Ramos (cell line): ENCODE data around the gene RASEF.

Source experiments
- in situ Hi-C: fragments of 300-500 bp; cut with MboI; formaldehyde crosslinking; loops from one replicate; pipeline ENCODE4 v1.14.3; 2022; ENCODE audit warnings: low sequenced_read_pairs; ENCODE audit not compliant: unreplicated experiment

RASEF gene

DNA sequence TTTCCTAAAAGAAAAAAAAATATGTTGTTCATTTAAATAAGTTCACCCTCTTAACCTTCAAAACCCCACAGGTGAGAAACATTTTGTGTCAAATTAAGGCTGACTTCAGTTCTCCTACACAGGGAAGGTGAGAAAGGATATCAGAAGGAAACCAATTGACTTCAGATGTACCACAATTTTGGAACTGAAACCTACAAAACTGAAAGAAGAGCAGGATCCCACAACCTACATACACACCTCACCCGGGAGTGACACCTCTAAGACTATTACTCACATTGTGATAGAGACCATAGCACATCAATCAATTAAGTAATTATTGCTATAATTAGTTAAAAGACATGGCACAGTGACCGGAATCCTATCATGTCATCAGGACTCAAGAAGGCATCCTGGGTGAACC lies 47.0 kb downstream of the RASEF start:
- in situ Hi-C loops, result no loop called here

DNA sequence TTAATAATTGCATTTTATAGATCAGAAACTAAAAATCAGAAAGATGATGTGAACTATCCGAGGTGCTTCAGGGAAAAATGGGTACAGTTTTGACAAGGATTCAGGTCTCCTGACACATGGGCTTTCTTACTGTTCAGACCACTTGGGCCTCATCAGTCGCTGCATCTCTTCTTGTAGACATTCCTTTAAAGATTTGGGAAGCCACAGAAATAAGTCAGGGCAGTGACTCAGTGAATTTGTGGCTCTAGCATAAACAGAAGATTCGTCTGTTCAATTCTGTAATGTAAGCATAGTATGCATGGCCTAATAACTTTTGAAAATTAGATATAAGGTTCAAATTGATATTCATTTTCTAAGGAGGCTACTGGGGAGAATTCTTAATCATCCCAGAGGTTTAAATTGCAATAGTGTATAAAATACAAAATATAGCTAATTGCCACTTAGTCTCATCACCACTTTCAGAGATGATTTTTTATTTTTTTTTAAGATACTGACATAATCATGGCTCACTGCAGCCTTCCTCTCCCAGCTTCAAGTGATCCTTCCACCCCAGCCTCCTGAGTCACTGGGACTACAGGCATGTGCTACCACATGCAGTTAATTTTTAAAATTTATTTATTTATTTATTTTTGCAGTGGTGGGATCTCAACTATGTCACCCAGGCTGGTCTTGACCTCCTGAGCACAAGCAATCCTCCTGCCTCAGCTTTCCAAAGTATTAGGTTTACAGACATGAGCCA lies 48.9 kb downstream of the RASEF start:
- in situ Hi-C loops, result no loop called here

DNA sequence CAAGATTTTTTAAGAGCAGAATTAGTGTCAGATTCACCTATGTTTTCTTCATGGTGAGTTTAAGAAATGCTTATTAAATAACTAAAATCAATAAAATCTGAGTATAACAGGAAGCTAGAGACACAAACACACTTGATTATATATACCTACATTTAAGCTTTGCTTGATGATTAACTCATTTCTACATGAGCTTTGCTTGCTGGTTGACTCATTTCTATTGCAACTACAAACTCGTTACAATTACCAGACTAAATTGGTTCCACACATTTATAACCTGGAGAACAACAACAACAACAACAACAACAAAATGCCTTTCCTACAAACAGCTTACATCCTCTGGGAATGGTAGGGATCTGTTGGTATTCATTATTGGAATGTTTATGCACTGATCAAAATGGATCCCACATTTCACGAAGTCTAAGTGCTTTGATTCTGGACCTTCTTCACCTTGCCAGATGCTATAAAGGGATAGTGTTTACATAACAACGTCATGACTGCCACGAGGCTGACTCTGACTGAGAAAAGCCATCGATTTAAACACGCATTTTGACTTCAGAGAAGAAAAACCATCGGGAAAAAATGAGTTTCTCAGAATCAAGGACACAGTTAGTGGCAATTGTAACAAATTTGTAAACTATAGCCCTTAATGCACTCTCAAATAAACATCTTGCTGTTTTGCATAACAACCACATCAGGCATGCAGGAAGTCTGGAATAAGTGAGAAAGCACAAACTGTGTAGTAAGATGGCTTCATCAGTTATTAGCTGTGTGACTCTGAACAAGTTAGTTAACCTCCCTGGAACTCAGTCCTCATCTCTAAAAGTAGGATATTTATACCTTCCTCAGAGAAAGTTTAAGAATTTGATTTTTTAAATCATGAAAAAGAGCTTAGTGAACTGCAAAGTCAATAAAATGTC lies 49.8 kb downstream of the RASEF start:
- in situ Hi-C loops, result no loop called here

DNA sequence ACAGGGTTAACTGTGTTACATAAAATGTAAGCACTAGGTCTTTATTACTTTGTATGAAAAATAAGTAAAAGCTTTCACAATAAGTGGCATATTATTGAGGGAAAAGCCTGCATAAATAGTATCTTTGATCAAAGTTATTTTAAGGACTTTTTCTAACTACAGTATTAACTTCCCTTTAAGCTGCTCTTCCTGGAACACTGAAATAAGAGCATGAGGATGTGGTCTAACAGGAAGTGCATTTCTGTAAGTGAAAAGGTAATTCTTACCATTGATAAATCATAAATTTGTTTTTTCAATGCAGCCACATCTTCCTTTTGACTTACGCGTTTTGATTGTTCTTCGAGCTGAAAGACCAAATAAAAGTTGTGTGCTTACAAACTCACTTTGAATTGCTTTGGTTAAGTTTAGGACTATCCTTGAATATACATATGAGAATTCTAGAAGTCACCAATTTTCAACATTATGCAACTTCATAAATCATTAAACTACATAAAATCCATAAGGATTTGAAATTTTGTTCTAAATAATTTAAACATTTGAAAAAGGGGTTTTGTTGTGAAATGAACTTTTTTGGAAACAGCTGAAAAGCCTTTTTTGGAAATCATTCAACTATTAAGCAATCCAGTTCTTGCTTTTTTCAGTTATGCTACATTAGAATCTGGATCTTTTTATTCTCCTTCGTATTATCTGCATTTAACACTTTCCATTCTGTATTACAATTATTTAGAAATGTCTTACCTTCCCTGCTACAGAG lies 50.6 kb downstream of the RASEF start:
- in situ Hi-C loops, result no loop called here

DNA sequence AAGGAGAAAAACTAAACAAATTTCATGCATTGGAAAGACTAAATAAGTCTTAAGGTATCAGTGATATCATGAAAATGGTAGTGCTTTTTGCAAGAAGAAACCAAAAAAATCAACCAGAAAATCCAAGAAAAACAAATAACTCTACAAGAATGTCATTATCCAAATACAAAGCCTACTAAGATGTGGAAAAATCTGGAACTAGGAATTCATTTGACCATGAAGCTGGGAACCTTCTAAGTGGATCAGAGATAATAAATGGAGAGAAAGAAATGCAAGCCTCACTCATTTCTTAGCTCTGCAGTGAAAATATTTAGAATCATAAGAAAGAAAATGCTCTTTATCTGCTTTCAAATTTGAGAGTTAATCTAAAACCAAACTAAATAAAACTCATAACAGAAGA lies 51.3 kb downstream of the RASEF start:
- in situ Hi-C loops, result no loop called here

DNA sequence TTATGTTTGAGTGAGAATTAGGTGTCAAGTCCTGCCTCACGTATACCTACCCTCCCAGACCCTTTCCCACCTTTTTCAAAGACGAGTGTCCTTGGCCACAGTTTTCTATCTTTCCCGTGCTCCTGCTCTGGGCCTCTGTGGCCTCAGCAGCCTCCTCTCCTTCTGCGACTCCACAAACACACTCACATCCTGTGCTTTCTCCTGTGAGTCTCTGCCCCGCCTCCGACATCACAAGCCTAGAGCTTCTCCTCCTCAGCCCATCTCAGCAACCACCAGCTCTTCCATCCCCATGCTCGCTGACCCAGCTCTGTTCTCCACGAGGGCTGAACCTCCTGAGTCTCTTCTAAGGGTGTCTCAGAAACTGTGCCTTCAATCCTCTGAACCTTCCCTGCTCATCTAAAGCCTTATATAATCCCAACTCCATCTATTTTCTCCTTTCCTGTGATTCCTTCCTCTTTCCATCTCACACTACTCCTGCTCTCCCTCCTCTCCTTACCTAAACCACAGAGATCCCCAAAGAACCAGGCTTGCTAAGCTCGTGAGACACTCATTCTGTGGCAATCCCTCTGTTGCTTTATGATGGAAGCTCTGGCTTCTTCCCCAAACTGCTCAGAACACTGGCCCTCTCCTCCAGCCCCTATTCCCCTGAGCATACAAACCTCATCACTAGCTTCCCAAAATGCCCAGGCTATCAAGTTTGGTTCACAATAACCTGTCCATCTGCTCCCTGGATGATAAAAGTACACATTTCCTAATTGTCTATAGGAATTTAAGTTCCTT lies 55.2 kb downstream of the RASEF start:
- in situ Hi-C loops, result no loop called here

DNA sequence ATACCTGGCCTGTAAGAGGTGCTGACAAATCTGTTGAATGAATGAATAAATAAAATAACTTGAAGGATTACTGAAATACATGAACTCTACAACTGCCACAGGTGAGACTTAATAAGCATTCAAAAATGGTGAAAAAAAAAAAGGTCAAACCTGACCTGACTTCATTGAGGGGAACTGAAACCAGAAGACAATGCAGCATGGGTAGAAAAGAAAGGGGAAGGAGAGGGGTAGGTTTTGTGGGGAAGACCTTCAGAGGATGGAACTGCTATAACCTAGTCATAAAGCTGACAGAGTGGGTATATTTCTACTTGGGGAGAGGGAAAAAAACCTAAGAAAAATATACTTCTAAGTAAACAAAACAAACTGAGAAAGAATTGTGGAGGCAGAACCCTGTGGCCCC lies 56.6 kb downstream of the RASEF start:
- in situ Hi-C loops, result no loop called here

DNA sequence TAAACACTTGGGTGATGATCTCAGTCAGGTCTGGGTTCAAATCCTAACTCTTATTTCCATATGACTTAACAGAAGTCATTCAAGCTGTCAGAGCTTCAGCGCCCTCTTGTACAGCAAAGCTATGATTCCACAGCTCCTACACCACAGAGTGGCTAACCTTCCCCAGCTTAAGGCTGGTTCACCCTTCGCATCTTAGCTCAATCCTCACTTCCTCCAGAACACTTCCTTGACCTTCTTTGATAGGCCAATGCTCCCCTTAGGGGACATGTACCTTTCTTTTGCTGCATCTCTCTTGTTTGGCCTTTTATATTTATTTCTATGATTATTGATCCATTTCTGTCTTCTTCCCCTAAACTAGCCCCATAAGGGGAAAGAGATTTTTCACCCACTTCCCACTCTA lies 57.0 kb downstream of the RASEF start:
- in situ Hi-C loops, result no loop called here

DNA sequence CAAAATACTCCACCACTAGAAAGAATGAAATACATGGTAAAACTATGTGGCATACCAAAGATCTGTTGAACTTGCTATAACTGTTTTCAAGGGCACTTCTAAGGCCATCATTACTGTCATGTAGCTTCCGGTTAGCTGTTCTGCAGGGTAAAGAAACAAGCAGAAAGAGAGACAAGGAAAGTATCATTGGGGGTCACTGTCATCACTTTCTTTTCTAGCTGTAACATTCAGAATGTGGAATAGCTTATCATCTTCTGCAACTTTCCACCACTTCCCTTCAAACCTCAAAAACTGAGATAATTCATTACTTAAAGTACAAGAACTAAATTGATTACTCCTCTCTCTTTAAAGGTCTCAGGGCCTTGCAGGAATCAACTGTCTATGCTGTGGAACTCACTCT lies 57.6 kb downstream of the RASEF start:
- in situ Hi-C loops, result no loop called here

DNA sequence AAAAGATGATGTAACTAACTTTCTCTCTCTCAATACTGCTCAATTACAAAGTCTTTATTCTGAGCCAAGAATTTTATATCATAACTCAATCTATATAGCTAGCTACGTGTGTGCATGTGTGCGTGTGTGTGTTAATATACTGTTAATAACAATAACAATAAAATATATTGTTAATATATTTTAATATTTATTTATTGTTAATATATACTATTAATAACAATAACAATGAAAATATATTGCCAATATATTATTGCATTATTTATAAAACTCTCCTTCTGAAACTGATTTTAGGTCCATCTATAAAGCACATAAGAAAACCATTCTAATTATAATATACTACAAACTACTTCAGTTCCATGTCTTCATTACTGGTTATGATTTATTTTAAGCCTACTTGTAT lies 60.6 kb downstream of the RASEF start:
- in situ Hi-C loops, result no loop called here

DNA sequence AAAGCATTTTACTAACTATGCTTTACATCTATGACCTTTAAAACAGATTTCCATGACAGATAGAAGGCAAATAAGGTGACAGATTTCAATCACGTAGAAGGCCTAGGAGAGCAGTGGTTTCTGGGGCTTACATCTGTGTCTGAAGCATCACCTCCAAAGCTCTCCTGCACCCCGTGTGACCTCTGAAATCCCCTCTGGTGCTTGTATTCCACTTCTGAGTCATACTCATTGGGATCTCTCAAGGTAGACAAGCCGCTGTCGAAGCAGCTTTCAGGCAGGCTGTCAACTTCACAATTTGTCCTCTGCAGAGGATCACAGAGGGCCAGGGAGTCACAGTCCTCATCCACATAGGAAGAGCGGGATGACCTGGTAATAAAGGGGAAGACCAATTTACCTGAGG lies 62.2 kb downstream of the RASEF start:
- in situ Hi-C loops, result no loop called here

DNA sequence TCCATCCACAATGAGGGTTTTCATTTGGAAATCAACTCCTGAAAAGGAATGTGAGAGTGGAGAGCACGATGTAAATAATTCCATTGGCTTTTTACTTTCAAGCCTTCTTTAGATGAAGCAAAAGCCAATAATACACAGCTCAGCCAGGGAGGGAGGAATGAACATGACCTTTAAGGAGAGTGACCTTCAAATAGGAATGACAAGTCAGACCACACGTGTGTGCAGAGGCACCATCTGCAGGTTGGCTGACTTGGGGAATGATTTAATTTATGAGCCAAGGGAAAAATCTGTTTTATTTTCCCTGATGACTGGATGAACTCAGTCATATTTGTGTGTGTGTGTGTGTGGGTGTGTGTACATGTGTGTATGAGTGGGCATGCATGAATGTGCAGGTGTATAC lies 64.5 kb downstream of the RASEF start:
- in situ Hi-C loops, result no loop called here

DNA sequence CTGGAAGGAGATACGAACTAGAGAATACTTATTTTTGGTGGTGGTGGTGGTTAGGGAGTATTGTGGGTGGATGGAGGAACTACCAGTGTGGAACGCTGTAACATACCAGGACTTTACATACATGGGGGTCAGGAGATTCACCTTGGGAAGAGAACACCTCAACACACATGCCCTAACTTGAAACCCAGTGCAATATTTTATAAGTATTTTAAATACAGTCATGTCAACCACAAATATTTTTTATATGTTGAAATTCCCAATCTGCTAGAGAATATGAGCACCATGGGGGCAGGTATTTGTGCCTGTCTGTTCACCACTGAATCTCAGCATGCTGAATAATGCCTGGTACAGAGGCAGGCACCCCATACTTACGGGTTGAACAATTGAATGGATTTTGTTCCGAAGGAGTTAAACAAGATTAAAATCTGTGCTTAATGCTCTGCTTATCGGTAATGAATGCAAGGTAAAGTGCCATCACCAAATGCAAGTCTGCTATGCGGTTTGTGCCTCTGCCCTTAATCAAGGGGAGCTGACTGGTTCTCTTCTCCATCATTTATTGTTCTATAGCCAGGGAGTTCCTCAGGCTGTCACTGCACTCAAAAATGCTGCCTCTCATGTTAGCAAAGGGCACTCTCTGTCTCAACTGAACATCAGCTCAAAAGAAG lies 65.3 kb downstream of the RASEF start:
- in situ Hi-C loops, result no loop called here

DNA sequence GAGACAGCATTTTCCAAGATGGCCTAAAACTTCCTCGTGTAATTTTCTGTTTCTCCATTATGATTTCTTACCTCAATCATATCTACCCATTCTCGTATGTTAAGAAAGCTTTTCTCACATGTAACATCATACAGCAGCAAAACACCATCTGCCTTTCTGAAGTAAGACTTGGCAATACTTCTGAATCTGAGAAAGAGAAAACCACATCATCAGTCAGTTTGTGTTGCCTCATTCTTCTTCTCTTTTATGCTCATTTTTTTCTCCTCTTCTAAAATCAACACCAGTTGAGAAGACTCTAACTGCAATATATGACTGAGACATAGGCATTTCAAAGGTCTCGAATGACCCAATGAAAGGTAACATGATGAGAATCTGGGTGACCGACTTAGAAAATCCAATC lies 66.0 kb downstream of the RASEF start:
- in situ Hi-C loops, result no loop called here

DNA sequence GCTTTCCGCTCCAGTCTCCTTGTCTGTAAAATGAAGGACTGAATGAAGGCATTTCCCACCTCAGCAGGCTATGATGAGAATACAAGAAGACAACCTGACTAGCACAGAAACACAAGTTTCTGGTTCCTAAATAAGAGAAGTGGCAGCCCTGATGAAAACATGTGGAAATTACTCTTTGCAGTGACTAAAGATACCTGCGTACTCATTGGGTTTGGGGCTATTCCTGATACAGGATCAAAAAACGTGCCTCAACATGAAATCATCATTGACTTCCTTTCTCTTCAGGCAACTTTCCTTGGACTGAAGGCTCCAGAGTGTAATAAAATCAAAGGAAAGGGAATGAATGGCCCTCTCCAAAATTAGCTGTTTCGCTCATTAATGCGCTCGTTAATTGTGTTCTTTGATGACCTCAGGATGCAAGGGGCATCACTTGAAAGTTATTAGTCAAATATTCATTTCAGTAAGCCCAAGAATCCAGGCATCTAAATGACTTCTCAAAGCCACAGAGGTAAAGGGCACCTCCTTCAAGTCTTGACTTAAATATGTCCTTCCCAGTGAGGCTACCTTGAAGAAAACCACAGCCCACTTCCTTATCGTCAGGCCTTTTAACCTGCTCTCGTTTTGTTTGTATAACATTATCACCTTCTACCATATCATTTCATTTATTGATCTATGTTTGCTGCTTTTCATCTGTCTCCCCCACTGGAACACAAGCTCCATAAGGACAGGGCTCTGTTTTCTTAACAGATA lies 68.9 kb downstream of the RASEF start:
- in situ Hi-C loops, result no loop called here

DNA sequence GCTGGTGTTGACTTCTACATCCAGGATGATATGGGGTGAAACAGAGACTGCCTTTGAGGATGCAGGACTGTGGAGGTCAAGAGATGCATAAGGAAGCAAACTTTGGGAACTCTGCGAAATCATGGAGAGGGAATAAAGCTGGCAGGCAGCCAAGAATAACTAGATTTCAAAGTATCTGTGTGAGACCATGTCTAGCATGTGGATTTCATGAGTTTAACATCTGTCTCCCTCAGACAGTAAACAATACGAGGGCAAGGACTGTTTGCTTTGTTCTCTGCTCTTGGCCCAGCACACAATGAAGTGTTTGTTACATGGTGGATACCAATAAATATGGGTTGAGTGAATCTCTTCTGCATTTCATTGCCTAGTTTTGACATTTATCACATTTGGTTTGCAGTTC lies 71.3 kb downstream of the RASEF start:
- in situ Hi-C loops, result no loop called here

DNA sequence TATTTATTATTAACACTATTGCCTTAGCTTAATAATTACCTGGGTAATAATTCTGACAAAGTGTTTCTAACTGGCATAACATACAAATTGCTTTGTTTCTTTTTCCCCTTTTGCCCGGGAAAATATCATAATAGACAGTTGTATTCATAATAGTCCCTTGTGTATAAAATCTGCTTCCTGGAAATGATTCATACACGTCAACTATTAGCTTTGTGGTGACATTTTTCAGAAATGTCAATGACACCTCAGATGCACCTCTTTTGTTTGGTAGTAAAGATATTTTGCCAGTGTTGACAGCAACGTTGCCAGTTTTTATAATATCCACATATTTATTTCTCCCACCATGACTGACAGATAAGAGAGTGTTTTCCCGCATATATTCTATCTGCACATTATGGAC lies 73.0 kb downstream of the RASEF start:
- in situ Hi-C loops, result no loop called here

DNA sequence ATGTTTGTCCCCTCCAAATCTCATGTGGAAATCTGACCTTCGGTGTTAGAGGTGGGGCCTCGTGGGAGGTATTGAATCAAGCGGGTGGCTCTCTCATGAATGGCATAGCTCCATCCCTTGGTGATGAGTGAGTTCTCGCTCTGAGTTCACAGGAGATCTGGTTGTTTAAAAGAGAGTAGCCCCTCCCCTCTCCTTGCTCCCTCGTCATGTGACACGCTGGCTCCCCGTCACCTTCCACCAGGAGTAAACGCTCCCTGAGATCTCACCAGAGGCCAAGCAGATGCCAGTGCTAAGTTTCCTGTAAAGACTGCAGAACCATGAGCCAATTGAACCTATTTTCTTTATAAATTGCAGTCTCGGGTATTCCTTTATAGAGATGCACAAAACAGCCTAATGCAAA lies 74.5 kb downstream of the RASEF start:
- in situ Hi-C loops, result no loop called here
